ENCODE data around the gene CEP170B. TPM values are rescaled to one million over a fixed set of nuclear protein-coding genes. Genes with fewer than 3 reads are reported as not detected.

Gene CEP170B
- total and polyA plus RNA-seq, 5 experiments from 2014 or later = 0.03 to 4.8 (median 2.3) TPM; not detected in 1

- DNase-seq (peak in 1 of 10 donors; percentile 3), ATAC-seq (no peak)
- no peak overlapping the region for H3K4me3 Mint-ChIP-seq
- H3K9me3 Mint-ChIP-seq = peaks cover 0 to 2% (median 0%) of the 10 kb centered on the region in 9 donors
- POLR2A ChIA-PET = interaction anchor here (0.6 kb wide), 1 partner anchor 43 kb away, joined by 4 read pairs; no protein-coding TSS in a partner anchor
- peaks cover 1 to 52% (median 12%) of the 10 kb centered on the region in 5 donors for H3K27me3 Mint-ChIP-seq
- peaks cover 2 to 11% (median 8%) of the 10 kb centered on the region in 4 donors for H3K4me1 Mint-ChIP-seq
- no peaks in the 10 kb centered on the region for H3K36me3 Mint-ChIP-seq
- peak overlapping the region in 1 of 10 donors; percentile 58 for H3K27ac Mint-ChIP-seq
Measured at GRCh38 chr14:104871656-104872468, 6.8 kb downstream of the CEP170B start.

GRCh38 chr14:104872469-104873341, 7.6 kb downstream of the CEP170B start:
- DNase-seq = peak in 1 of 10 donors; percentile 5
- Mint-ChIP-seq H3K27me3 (peaks cover 1 to 43% (median 6%) of the 10 kb centered on the region in 5 donors), H3K9me3 (no peaks in the 10 kb centered on the region), H3K36me3 (no peaks in the 10 kb centered on the region), H3K4me1 (peaks cover 2 to 9% (median 4%) of the 10 kb centered on the region in 4 donors), H3K4me3 (no peak overlapping the region), H3K27ac (peak overlapping the region in 1 of 10 donors; percentile 34)
- no peak for ATAC-seq
- POLR2A ChIA-PET = no interaction called here

- H3K9me3 Mint-ChIP-seq = no peaks in the 10 kb centered on the region
- H3K4me1 Mint-ChIP-seq = peaks cover 0 to 9% (median 4%) of the 10 kb centered on the region in 4 donors
- peak overlapping the region in 1 of 10 donors; percentile 38 for H3K27ac Mint-ChIP-seq
- POLR2A ChIA-PET = no interaction called here
- peaks cover 0 to 37% (median 0%) of the 10 kb centered on the region in 5 donors for H3K27me3 Mint-ChIP-seq
- no peaks in the 10 kb centered on the region for H3K36me3 Mint-ChIP-seq
- H3K4me3 Mint-ChIP-seq = no peak overlapping the region
- ATAC-seq (no peak), DNase-seq (no peak)
Measured at GRCh38 chr14:104873380-104874055, 8.4 kb downstream of the CEP170B start.

DNA sequence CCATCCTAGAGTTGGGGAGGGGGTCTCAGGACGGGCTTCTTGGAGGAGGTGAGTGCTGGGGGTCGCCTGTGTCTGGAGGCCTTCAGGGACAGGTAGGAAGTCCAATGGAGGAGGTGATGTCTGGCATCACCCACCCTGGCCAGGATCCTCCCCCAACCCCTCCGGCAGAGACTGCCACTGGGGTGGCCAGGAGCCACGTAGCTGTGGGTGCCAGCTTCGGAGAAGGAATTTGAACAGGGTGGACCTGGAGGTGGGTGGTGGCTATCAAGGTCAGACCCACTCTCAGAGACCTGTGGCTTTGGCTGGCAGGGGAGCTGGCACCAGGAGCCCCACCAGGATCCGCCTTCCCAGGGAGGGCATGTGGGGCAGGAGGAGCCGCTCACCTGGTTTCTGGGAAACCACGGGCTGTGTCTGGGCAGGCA, 9.1 kb downstream of the CEP170B start:
- H3K27ac Mint-ChIP-seq = no peak overlapping the region
- DNase-seq (peak in 1 of 10 donors; percentile 2), ATAC-seq (no peak)
- no peak overlapping the region for H3K4me3 Mint-ChIP-seq
- H3K4me1 Mint-ChIP-seq = peaks cover 0 to 9% (median 4%) of the 10 kb centered on the region in 4 donors
- no peaks in the 10 kb centered on the region for H3K36me3 Mint-ChIP-seq
- H3K9me3 Mint-ChIP-seq = no peaks in the 10 kb centered on the region
- POLR2A ChIA-PET = no interaction called here
- peaks cover 0 to 31% (median 0%) of the 10 kb centered on the region in 5 donors for H3K27me3 Mint-ChIP-seq

GRCh38 chr14:104874571-104875411, 9.7 kb downstream of the CEP170B start:
- ATAC-seq = no peak
- peaks cover 0 to 25% (median 0%) of the 10 kb centered on the region in 5 donors for H3K27me3 Mint-ChIP-seq
- no peaks in the 10 kb centered on the region for H3K9me3 Mint-ChIP-seq
- H3K4me1 Mint-ChIP-seq = peaks cover 0 to 9% (median 4%) of the 10 kb centered on the region in 4 donors
- no peak overlapping the region for H3K4me3 Mint-ChIP-seq
- H3K36me3 Mint-ChIP-seq = no peaks in the 10 kb centered on the region
- peak in 1 of 10 donors; percentile 3 for DNase-seq
- H3K27ac Mint-ChIP-seq = no peak overlapping the region
- POLR2A ChIA-PET = no interaction called here

- peak in 1 of 10 donors; percentile 3 for DNase-seq
- no peak for ATAC-seq
- no peaks in the 10 kb centered on the region for H3K36me3 Mint-ChIP-seq
- no peak overlapping the region for H3K4me3 Mint-ChIP-seq
- H3K4me1 Mint-ChIP-seq = peaks cover 0 to 9% (median 4%) of the 10 kb centered on the region in 4 donors
- no peaks in the 10 kb centered on the region for H3K9me3 Mint-ChIP-seq
- no peak overlapping the region for H3K27ac Mint-ChIP-seq
- H3K27me3 Mint-ChIP-seq = peaks cover 0 to 22% (median 0%) of the 10 kb centered on the region in 5 donors
- POLR2A ChIA-PET = no interaction called here
Measured at GRCh38 chr14:104875412-104875751, 10.3 kb downstream of the CEP170B start.

DNA sequence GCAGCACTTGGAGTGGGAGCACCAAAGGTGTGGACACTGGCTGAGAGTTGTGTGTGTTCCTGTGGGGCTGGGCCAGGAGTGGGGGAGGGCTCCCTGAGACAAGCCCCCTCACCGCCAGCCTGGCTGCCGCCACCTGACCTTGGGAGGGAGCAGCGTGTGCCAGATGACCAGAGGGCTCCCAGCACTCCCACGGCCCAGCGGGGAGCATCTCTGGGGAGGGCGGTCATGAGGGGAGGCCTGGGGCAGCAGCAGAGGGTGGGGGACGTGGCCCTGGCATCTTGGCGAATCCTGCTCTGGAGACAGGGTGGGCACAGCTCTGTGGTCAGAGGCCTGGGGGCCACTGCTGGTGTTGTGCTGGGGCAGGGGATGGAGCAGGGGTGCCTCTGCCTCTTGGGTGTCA, 10.7 kb downstream of the CEP170B start:
- Mint-ChIP-seq H3K27ac (peak overlapping the region in 1 of 10 donors; percentile 21), H3K4me1 (peaks cover 0 to 9% (median 4%) of the 10 kb centered on the region in 4 donors), H3K9me3 (no peaks in the 10 kb centered on the region), H3K27me3 (peaks cover 0 to 24% (median 0%) of the 10 kb centered on the region in 5 donors), H3K36me3 (no peaks in the 10 kb centered on the region), H3K4me3 (no peak overlapping the region)
- peak in 1 of 10 donors; percentile 3 for DNase-seq
- POLR2A ChIA-PET = no interaction called here
- ATAC-seq = no peak

- peak overlapping the region in 1 of 10 donors; percentile 21 for H3K27ac Mint-ChIP-seq
Measured at GRCh38 chr14:104876251-104876699, 11.2 kb downstream of the CEP170B start.

DNA sequence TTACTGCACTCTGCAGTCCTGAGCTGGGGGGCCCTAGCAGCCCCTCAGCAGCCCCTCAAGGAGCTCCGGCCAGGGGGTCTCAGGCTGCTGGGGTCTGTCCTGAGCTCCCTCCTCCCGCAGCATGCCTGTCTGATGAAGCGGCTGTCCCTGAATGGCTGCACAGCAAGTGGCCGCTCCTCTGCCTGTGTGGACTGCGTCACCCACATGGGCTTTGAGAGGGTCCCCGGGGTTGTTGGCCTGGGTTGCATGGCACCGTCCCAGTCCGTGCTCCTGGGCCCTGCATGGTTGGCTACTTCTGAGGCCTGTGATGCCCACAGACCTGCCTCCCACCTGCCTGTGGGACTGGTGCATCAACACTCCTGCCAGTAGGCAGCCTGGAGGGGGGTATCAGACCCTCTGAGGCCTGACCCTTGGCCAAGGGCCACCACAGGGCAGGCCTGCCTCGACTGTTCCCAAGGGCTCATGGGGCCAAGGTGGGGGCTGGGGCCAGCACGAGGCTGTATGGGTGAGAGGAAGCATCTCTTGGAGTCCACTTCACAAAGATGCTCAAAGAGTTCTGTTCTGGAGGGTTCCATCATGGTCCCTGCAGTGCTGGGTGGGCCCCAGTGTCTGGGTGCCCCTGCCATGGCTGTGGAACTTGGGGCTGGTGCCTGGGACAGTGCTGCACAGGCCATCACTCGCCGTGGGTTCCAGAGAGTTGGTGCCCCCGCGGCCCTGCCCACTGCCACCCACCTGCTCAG, 12.2 kb downstream of the CEP170B start:
- POLR2A ChIA-PET = no interaction called here
- peak in 1 of 10 donors; percentile 4 for DNase-seq
- H3K27ac Mint-ChIP-seq = no peak overlapping the region

More at GRCh38 chr14:104876251-104876699, 11.2 kb downstream of the CEP170B start:
- no peak overlapping the region for H3K4me3 Mint-ChIP-seq
- DNase-seq (peak in 5 of 10 donors; percentile 12 to 34 (median 25)), ATAC-seq (peak; percentile 78 to 84)
- H3K9me3 Mint-ChIP-seq = no peaks in the 10 kb centered on the region
- POLR2A ChIA-PET = no interaction called here
- H3K36me3 Mint-ChIP-seq = no peaks in the 10 kb centered on the region
- peaks cover 0 to 24% (median 0%) of the 10 kb centered on the region in 5 donors for H3K27me3 Mint-ChIP-seq
- peaks cover 2 to 9% (median 4%) of the 10 kb centered on the region in 4 donors for H3K4me1 Mint-ChIP-seq

DNA sequence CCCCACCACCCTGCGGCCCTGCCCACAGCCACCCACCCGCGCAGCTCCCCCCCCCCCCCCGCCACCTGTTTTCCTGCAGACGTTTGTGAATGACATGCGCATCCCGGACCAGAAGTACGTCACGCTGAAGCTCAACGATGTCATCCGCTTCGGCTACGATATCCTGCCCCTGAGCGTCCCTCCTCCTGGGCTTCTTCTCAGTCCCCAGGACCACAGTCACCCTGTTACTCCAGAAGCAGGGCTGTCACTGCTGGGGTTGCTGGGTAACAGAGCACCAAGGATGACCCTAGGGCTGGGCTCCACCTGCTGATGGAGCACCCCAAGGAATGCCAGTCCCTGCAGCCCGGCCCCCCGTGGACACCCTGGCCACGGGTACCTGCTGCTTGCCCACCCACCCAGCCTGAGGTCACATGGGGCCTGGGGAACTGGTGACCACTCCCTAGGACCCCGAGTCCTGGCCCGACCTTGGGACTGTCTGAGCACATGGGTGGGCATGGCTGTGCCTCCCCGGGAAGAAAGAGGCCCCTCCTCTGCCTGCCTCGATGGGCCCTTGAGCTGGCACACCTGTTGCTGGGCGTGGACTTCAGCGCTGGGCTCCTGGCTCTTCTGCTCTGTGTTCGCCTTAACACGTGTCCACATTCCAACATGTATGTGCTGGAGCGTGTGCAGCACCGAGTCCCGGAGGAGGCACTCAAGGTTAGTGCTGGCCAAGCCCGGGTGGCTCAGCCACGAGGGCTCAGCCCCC, 12.9 kb downstream of the CEP170B start:
- Mint-ChIP-seq H3K27ac (no peak overlapping the region), H3K36me3 (no peaks in the 10 kb centered on the region), H3K9me3 (no peaks in the 10 kb centered on the region), H3K4me1 (peaks cover 0 to 2% (median under 1%) of the 10 kb centered on the region in 4 donors), H3K27me3 (peaks cover 0 to 13% (median 0%) of the 10 kb centered on the region in 5 donors), H3K4me3 (no peak overlapping the region)
- POLR2A ChIA-PET = no interaction called here
- DNase-seq = peak in 1 of 10 donors; percentile 4
- no peak for ATAC-seq

More for the DNA sequence above, 12.2 kb downstream of the CEP170B start:
- peaks cover 2 to 8% (median 4%) of the 10 kb centered on the region in 4 donors for H3K4me1 Mint-ChIP-seq
- H3K27me3 Mint-ChIP-seq = peaks cover 0 to 17% (median 0%) of the 10 kb centered on the region in 5 donors
- no peak overlapping the region for H3K4me3 Mint-ChIP-seq
- H3K9me3 Mint-ChIP-seq = no peaks in the 10 kb centered on the region
- ATAC-seq = no peak
- H3K36me3 Mint-ChIP-seq = no peaks in the 10 kb centered on the region
